HepG2 (cell line): ENCODE measurements around the gene USP7. TPM values are rescaled to one million over a fixed set of nuclear protein-coding genes. Genes with fewer than 3 reads are reported as not detected.
A peak's percentile ranks its signal among the peaks of the same experiment; 100 is the strongest.

Source experiments
- ISL2 ChIP-seq: sonication (generic); formaldehyde crosslinking; IDR thresholded peaks from 2 replicates; pipeline ENCODE4 v1.5.0; 2020; ENCODE audit warnings: missing genetic modification reagents
- MIER3 ChIP-seq: IDR thresholded peaks from 2 replicates; pipeline ENCODE4 v1.6.1; 2016; ENCODE audit warnings: missing compliant biosample characterization, borderline replicate concordance
- SYNCRIP ChIP-seq: fragments of 200-400 bp; formaldehyde crosslinking; IDR thresholded peaks from 2 replicates; pipeline ENCODE4 v1.6.1; 2018; ENCODE audit warnings: mild to moderate bottlenecking, low read depth, low read length; ENCODE audit not compliant: insufficient read depth
- ZBTB20 ChIP-seq: sonication (generic); formaldehyde crosslinking; IDR thresholded peaks from 2 replicates; pipeline ENCODE4 v1.8.1; 2023; ENCODE audit warnings: missing genetic modification reagents, low read depth, mild to moderate bottlenecking, borderline replicate concordance
- ZNF317 ChIP-seq: sonication (generic); formaldehyde crosslinking; IDR thresholded peaks from 2 replicates; pipeline ENCODE4 v1.5.0; 2020; ENCODE audit warnings: mild to moderate bottlenecking, missing genetic modification reagents
- ZNF329 ChIP-seq: sonication (generic); formaldehyde crosslinking; IDR thresholded peaks from 2 replicates; pipeline ENCODE4 v1.9.0; 2021; ENCODE audit warnings: low read depth, mild to moderate bottlenecking, missing genetic modification reagents
- ZNF441 ChIP-seq: sonication (generic); formaldehyde crosslinking; IDR thresholded peaks from 2 replicates; pipeline ENCODE4 v1.7.0; 2021; ENCODE audit warnings: missing genetic modification reagents, borderline replicate concordance
- ZNF724P ChIP-seq: sonication (generic); formaldehyde crosslinking; IDR thresholded peaks from 2 replicates; pipeline ENCODE4 v1.8.0; 2022; ENCODE audit warnings: missing genetic modification reagents, borderline replicate concordance
- polyA plus RNA-seq, 8 experiments: library from polyadenylated mRNA; depleted of rRNA in 3 of 8; stranded (reverse) in 7 of 8; unstranded in 1 of 8; fragments of >200 nt; fragmentation: Illumina TruSeq in 4 of 8; extraction: Trizol in 4 of 8; gene quantifications; 2 replicates each; pipeline versions ENCODE4 v1.2.1 to v1.2.3, GENCODE V29; 2011 to 2016; ENCODE audit warnings: low read depth in 4 of 8, missing spikeins in 1 of 8, mixed read lengths in 1 of 8; ENCODE audit not compliant: insufficient read depth in 1 of 8
- total RNA-seq, 5 experiments: library from RNA; depleted of rRNA; stranded (reverse); fragments of >200 nt; fragmentation: Illumina TruSeq; extraction: Trizol; gene quantifications; 2 replicates each; pipeline ENCODE4 v1.2.3, GENCODE V29; 2016; ENCODE audit warnings: low read depth in 1 of 5
- TF ChIP-seq, protein P1 (sequence below): sonication (generic); formaldehyde crosslinking; IDR thresholded peaks from 2 replicates; pipeline ENCODE4 v1.4.0; 2020; ENCODE audit warnings: missing genetic modification reagents, borderline replicate concordance
- TF ChIP-seq, protein P2 (sequence below): IDR thresholded peaks from 2 replicates; pipeline ENCODE4 v1.6.1; 2016; ENCODE audit warnings: low read depth, missing genetic modification reagents, missing compliant biosample characterization
- TF ChIP-seq, protein P3 (sequence below): sonication (generic); formaldehyde crosslinking; IDR thresholded peaks from 2 replicates; pipeline ENCODE4 v1.8.1; 2023; ENCODE audit warnings: mild to moderate bottlenecking, missing genetic modification reagents, borderline replicate concordance
- TF ChIP-seq, protein P4 (sequence below): sonication (generic); formaldehyde crosslinking; IDR thresholded peaks from 2 replicates; pipeline ENCODE4 v1.5.1; 2020; ENCODE audit warnings: mild to moderate bottlenecking, missing genetic modification reagents, moderate library complexity

Gene USP7
- total and polyA plus RNA-seq, 2 of the 13 experiments (the other 11 are each of a cell fraction or from before 2014, with no cell fraction given) = 52.5 to 173 TPM

DNA sequence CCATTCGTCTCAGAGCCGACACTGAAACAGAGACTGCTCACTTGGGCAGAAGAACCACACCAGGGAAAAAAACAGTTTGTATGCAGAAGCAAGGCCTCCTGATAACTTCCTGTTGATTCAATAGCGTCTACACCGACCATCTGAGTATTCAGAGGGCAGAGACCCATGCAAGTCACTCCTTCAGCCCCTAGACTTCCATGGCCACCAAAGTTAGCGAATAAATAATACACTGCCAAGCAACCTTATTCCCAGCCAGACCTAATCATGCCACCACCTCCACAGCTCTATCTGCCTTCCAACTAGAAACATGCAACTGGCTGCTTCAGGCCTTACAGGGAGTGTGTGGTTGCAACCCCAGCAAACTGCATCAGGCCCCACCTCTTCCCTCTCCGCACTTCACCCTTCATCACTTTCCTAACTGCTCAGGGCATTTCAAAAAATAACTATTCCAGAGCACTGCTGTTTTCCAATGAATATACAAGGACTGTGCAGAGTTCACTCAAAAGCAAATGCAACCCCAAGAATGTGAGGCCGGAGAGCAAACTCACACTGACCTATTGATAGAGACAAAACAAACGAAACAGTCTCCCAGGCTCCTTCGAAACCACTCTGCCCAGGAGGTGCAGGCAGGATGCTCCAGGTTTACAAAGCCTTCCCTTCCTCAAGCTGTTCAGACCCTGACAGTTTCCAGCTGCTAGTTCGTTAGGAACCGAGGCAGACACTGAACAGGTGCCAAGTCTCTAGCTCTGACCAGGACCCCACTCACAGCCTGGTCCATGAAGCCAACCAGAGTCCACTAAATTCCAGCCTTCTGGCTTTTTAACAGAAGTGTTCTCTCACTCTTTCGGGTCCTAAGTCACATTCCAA is 3.6 kb downstream of the USP7 start (continued):
- TF ChIP-seq, protein P1, sequence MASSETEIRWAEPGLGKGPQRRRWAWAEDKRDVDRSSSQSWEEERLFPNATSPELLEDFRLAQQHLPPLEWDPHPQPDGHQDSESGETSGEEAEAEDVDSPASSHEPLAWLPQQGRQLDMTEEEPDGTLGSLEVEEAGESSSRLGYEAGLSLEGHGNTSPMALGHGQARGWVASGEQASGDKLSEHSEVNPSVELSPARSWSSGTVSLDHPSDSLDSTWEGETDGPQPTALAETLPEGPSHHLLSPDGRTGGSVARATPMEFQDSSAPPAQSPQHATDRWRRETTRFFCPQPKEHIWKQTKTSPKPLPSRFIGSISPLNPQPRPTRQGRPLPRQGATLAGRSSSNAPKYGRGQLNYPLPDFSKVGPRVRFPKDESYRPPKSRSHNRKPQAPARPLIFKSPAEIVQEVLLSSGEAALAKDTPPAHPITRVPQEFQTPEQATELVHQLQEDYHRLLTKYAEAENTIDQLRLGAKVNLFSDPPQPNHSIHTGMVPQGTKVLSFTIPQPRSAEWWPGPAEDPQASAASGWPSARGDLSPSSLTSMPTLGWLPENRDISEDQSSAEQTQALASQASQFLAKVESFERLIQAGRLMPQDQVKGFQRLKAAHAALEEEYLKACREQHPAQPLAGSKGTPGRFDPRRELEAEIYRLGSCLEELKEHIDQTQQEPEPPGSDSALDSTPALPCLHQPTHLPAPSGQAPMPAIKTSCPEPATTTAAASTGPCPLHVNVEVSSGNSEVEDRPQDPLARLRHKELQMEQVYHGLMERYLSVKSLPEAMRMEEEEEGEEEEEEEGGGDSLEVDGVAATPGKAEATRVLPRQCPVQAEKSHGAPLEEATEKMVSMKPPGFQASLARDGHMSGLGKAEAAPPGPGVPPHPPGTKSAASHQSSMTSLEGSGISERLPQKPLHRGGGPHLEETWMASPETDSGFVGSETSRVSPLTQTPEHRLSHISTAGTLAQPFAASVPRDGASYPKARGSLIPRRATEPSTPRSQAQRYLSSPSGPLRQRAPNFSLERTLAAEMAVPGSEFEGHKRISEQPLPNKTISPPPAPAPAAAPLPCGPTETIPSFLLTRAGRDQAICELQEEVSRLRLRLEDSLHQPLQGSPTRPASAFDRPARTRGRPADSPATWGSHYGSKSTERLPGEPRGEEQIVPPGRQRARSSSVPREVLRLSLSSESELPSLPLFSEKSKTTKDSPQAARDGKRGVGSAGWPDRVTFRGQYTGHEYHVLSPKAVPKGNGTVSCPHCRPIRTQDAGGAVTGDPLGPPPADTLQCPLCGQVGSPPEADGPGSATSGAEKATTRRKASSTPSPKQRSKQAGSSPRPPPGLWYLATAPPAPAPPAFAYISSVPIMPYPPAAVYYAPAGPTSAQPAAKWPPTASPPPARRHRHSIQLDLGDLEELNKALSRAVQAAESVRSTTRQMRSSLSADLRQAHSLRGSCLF = no peak
- TF ChIP-seq ZNF724P (CRISPR knock-in tag) (0 out of 2 replicates have a peak, but pooled peaks have one; percentile 84), MIER3 (CRISPR knock-in tag) (peak; percentile 37; the same call in 1 of the 2 replicates), SYNCRIP (no peak), ZNF441 (CRISPR knock-in tag) (peak; percentile 68; the same call in 1 of the 2 replicates), ZBTB20 (CRISPR knock-in tag) (peak; percentile 57; the same call in 1 of the 2 replicates), ZNF317 (CRISPR knock-in tag) (no peak; the same call in 1 of the 2 replicates), ZNF329 (no peak), ISL2 (CRISPR knock-in tag) (peak; percentile 52; the same call in 1 of the 2 replicates)
- TF ChIP-seq, protein P2, sequence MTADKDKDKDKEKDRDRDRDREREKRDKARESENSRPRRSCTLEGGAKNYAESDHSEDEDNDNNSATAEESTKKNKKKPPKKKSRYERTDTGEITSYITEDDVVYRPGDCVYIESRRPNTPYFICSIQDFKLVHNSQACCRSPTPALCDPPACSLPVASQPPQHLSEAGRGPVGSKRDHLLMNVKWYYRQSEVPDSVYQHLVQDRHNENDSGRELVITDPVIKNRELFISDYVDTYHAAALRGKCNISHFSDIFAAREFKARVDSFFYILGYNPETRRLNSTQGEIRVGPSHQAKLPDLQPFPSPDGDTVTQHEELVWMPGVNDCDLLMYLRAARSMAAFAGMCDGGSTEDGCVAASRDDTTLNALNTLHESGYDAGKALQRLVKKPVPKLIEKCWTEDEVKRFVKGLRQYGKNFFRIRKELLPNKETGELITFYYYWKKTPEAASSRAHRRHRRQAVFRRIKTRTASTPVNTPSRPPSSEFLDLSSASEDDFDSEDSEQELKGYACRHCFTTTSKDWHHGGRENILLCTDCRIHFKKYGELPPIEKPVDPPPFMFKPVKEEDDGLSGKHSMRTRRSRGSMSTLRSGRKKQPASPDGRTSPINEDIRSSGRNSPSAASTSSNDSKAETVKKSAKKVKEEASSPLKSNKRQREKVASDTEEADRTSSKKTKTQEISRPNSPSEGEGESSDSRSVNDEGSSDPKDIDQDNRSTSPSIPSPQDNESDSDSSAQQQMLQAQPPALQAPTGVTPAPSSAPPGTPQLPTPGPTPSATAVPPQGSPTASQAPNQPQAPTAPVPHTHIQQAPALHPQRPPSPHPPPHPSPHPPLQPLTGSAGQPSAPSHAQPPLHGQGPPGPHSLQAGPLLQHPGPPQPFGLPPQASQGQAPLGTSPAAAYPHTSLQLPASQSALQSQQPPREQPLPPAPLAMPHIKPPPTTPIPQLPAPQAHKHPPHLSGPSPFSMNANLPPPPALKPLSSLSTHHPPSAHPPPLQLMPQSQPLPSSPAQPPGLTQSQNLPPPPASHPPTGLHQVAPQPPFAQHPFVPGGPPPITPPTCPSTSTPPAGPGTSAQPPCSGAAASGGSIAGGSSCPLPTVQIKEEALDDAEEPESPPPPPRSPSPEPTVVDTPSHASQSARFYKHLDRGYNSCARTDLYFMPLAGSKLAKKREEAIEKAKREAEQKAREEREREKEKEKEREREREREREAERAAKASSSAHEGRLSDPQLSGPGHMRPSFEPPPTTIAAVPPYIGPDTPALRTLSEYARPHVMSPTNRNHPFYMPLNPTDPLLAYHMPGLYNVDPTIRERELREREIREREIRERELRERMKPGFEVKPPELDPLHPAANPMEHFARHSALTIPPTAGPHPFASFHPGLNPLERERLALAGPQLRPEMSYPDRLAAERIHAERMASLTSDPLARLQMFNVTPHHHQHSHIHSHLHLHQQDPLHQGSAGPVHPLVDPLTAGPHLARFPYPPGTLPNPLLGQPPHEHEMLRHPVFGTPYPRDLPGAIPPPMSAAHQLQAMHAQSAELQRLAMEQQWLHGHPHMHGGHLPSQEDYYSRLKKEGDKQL (CRISPR knock-in tag) = 0 out of 2 replicates have a peak, but pooled peaks have one; percentile 71
- TF ChIP-seq, protein P3, sequence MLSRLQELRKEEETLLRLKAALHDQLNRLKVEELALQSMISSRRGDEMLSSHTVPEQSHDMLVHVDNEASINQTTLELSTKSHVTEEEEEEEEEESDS (CRISPR knock-in tag) = no peak
- TF ChIP-seq, protein P4, sequence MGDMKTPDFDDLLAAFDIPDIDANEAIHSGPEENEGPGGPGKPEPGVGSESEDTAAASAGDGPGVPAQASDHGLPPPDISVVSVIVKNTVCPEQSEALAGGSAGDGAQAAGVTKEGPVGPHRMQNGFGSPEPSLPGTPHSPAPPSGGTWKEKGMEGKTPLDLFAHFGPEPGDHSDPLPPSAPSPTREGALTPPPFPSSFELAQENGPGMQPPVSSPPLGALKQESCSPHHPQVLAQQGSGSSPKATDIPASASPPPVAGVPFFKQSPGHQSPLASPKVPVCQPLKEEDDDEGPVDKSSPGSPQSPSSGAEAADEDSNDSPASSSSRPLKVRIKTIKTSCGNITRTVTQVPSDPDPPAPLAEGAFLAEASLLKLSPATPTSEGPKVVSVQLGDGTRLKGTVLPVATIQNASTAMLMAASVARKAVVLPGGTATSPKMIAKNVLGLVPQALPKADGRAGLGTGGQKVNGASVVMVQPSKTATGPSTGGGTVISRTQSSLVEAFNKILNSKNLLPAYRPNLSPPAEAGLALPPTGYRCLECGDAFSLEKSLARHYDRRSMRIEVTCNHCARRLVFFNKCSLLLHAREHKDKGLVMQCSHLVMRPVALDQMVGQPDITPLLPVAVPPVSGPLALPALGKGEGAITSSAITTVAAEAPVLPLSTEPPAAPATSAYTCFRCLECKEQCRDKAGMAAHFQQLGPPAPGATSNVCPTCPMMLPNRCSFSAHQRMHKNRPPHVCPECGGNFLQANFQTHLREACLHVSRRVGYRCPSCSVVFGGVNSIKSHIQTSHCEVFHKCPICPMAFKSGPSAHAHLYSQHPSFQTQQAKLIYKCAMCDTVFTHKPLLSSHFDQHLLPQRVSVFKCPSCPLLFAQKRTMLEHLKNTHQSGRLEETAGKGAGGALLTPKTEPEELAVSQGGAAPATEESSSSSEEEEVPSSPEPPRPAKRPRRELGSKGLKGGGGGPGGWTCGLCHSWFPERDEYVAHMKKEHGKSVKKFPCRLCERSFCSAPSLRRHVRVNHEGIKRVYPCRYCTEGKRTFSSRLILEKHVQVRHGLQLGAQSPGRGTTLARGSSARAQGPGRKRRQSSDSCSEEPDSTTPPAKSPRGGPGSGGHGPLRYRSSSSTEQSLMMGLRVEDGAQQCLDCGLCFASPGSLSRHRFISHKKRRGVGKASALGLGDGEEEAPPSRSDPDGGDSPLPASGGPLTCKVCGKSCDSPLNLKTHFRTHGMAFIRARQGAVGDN (CRISPR knock-in tag) = no peak; the same call in 1 of the 2 replicates
